Left kidney (tissue), 8 donors: ENCODE results near the gene SRXN1. TPM values are rescaled to one million over a fixed set of nuclear protein-coding genes. Genes with fewer than 3 reads are reported as not detected.
A peak's percentile ranks its signal among the peaks of the same experiment; 100 is the strongest.
"Not testable (repeated sequence)": the region's sequence is repeated elsewhere in the genome, so short reads cannot be mapped to it uniquely, and the experiment has no call there.

Experiments
- DNase-seq: peaks from one replicate; pipeline ENCODE4 v3.0.0-alpha.2; 2013
- long read RNA-seq, 8 donors: transcript quantifications; one replicate each; lab custom pipeline, GENCODE V29; 2026
- polyA plus RNA-seq: library from polyadenylated mRNA; unstranded; fragments of 120-200 nt; gene quantifications from one replicate; pipeline ENCODE4 v1.2.1, GENCODE V29; 2013; ENCODE audit not compliant: insufficient read length

SRXN1 gene
- polyA plus RNA-seq, result 12.5 TPM
- long read RNA-seq, donor 1, transcript SRXN1-201 (2 exons, 2,698 nt), result major isoform, 11 of 11 reads
- long read RNA-seq, donor 1, partial matches to known transcripts, result 0 of 11 reads
- long read RNA-seq, donor 1, other reads (novel, unspliced or antisense), result 0 of 11 reads
- long read RNA-seq, donor 2, transcript SRXN1-201 (2 exons, 2,698 nt), result major isoform, 7 of 14 reads
- long read RNA-seq, donor 2, partial matches to known transcripts, result 7 of 14 reads
- long read RNA-seq, donor 2, other reads (novel, unspliced or antisense), result 0 of 14 reads
- long read RNA-seq, donor 3, transcript SRXN1-201 (2 exons, 2,698 nt), result major isoform, 8 of 8 reads
- long read RNA-seq, donor 3, partial matches to known transcripts, result 0 of 8 reads
- long read RNA-seq, donor 3, other reads (novel, unspliced or antisense), result 0 of 8 reads
- long read RNA-seq, donor 4, partial matches to known transcripts, result 0 of 1 reads
- long read RNA-seq, donor 4, other reads (novel, unspliced or antisense), result 0 of 1 reads
- long read RNA-seq, donor 5, transcript SRXN1-201 (2 exons, 2,698 nt), result major isoform, 9 of 9 reads
- long read RNA-seq, donor 5, partial matches to known transcripts, result 0 of 9 reads
- long read RNA-seq, donor 5, other reads (novel, unspliced or antisense), result 0 of 9 reads
- long read RNA-seq, donor 6, transcript SRXN1-201 (2 exons, 2,698 nt), result major isoform, 9 of 9 reads
- long read RNA-seq, donor 6, partial matches to known transcripts, result 0 of 9 reads
- long read RNA-seq, donor 6, other reads (novel, unspliced or antisense), result 0 of 9 reads
- long read RNA-seq, donor 7, transcript SRXN1-201 (2 exons, 2,698 nt), result major isoform, 16 of 16 reads
- long read RNA-seq, donor 7, partial matches to known transcripts, result 0 of 16 reads
- long read RNA-seq, donor 7, other reads (novel, unspliced or antisense), result 0 of 16 reads
- long read RNA-seq, donor 8, transcript SRXN1-201 (2 exons, 2,698 nt), result major isoform, 8 of 8 reads
- long read RNA-seq, donor 8, partial matches to known transcripts, result 0 of 8 reads
- long read RNA-seq, donor 8, other reads (novel, unspliced or antisense), result 0 of 8 reads

DNA sequence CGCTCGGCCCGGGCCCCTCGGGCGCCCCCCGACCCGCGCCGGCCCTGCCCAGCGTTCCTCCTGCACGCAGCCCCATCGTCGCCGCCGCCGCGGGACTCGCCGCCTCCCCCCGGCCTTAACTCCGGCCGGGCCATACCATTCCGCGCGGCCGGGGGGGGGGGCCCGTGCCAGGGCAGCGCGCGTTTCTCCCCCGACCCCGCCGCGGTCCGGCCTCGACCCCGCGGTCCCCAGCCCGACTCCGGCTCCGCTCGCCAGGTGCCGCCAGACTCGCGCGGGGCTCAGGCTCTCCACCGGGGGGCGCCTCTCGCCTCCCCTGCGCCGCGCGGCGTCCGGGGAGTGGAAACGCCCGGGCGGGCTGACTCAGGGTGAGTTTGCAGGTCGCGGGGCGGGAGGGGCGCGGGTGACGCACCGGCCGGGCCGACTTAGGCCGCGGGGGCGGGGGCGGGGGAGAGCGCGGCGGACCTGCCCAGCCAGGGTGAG lies at the start of gene SRXN1:
Gene SRXN1 (minus strand): TSS at position 91 of the 480 bp plus-strand sequence. CDS start 15 bp downstream, at position 76.
- DNase-seq, result peak; percentile 80

DNA sequence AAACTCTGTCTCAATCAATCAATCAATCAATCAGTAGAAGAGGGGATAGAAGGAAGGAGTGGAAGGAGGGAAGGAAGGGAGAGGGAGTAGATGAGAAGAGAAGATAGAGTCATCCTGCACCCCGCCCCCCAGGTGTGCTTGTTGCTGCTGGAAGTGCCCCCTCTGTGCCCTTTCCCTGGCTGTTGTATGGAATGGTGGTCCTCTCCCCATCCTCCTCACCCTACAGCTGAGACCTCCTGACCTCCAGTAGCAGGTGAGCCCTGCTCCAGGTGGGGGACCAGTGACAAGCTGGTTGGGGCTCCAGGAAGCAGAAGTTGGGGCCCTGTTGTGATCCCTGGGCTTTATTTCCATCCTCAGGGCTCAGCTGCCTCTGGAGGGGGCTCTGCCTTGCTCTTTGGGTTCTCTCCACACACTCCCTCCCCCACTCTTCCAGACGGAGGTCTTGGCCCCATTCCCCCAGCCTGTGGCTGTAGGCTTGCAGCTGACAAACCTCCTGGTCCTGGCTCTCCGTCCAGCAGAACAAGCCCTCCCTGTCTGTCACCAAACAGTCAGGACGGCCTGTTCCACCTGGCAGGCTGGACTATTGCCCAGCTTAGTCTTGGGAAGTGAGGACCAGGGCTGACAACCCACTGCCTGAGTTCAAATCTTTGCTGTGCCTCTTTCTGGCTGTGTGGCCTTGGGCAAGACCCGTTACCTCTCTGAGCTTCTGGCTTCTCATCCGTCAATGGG lies 48.6 kb upstream of the SRXN1 start:
- DNase-seq, result no peak

DNA sequence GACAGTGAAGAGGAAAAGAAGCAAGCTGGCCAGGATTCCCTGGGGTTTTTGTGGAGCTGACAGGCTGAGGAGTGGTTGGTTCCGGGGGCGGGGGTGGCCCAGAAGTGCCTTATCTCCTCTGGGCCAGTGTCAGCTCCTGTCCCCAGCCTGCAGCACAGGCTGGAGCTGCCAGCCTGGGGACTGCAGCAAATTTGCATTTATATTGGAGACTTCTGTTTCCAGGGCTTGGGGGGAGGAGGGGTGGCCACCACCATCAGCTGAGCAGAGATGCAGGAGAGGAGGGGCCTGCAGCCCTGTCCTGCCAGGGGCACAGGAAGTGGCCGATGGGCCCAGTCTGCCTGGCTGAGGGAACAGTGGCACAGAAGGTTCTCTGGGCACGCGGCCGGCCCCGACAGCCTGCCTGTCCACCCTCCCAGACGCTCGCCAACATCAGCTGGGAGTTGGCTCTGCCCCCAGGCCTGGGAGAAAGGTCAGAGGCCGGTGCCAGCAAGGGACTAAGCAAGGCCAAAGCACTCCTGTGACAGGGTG lies 46.9 kb upstream of the SRXN1 start:
- DNase-seq, result no peak

DNA sequence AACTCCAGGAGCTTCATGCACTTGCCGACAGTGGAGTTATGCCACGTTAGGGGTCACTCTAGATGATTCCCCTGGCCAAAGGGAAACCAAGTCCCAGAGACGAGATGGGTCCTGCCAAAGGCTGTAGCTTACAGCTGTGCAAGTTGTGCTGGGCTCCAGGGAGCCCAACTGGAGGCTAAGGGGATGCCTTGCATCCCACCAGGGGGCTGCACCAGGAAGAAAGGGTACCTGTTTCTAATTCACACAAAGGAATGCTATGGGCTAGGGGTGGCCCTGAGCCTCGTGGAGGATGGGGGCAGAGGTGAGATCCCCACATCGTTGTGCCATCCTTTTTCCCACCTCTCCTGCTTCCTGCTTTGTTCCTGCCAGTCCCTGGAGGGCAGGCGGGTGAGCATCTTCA lies 46.3 kb upstream of the SRXN1 start:
- no peak for DNase-seq

DNA sequence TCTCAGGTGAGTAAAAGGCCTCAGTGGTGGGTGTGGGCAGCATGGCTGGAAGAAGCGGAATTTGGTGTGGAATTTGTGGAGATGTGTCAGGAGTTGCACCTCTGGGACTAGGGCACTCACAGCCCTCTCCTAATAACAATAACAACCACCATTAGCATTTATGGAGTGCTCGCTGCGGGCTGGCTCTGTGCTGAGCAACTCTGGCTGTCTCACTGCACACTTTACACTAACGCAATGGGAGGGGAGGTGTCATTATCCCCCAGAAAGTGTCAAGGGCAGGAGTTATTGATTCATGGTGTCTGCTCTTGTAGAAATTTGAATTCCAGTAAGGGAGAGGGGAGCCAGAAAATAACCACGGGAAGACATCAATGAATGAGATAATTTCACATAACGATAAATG lies 45.3 kb upstream of the SRXN1 start:
- no peak for DNase-seq

DNA sequence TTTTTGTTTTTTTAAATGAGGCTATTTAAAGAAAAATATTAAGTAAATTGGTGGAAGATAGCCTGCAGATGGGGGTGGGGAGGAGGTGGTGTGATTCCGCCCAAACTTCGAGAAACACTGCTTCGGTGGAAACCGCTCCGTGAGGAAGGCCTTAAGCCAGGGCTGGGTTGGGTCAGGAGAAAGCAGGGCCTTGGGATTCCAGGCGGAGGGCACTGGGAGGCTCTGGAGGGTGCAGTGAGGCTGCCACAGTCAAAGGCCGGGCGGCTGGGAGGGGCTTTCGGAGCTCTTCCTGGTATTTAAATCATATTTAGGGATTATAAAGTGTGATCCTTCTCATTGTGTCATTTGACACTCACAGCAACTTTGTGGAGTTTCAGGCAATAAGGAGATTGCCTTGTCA lies 44.8 kb upstream of the SRXN1 start:
- DNase-seq, result no peak

DNA sequence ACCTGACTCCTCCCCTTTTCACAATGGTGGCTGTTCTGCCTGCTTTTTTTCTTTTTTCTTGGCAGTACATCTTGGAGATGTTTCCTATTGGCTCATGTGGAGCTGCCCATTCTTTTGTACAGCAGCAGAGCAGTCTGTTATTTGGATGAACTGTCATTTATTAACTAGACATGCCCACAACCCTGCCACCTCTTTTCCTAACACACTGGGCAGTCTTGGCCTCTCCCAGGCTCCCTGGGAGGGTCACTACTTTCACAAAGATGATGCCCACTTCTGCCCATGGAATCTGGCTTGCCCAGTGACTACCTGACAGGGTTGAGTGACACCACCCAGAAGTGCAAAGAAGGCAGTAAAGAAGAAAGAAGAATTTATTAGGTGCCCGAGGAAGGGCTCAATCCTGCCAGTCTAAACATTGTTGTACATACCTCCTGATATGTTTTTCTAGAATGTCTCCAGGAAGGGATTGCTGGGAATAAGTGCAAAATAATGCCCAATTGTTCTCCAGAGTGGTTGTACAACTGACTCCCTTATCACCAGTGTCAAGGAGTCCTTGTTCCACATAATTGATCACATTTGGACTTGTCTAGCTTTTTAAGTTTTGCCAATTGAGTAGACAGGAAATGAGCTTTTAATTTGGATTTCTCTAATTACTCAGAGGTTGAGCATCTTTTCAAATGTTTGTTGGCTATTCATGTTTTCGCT lies 42.3 kb upstream of the SRXN1 start:
- no peak for DNase-seq

DNA sequence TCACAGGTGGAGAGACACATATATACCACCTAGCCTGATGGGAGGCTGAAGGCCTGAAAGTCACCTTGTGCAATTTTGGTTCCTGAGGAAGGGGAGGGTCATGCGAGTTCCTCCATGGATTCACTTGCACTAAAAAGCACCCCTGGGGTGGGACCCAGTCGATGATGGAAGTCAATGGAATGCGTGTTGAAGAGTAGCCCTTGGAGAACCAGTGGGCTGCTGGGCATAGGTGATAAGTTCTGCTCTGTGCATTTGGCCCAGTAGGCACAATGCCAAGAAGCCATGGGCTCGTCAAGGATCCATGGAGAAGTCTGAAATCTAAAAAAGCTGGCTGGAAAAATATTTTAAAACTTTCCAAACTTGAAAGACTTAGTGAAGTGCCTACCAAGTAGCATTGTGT lies 41.5 kb upstream of the SRXN1 start:
- DNase-seq, result no peak

DNA sequence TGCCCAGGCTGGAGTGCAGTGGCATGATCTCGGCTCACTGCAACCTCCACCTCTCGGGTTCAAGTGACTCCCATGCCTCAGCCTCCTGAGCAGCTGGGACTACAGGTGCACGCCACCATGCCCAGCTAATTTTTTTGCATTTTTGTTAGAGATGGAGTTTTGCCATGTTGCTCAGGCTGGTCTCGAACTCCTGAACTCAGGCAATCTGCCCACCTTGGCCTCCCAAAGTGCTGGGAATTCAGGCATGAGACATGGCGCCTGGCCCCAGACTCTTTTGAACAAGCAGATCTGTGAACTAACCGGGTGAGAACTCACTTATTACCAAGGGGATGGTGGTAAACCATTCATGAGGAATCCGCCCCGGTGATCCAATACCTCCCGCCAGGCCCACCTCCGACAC lies 40.8 kb upstream of the SRXN1 start:
- DNase-seq, result not testable (repeated sequence)

DNA sequence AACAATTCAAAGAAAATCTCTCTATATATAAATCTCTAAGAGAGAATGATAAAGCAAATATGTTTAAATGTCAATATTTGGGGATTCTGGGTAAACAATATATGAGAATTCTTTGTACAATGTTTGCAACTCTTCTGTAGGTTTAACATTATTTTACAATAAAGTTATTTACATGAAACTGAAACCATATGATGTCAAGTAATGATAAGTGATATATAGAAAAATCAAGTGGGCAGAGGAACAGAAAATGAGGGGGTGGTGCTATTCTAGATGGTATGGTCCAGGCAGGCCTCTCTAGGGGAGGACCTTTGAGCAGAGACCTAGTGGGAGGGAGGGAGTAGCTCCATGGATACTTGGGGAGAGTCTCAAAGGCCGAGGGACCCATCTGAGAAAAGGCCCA lies 39.0 kb upstream of the SRXN1 start:
- DNase-seq, result no peak

DNA sequence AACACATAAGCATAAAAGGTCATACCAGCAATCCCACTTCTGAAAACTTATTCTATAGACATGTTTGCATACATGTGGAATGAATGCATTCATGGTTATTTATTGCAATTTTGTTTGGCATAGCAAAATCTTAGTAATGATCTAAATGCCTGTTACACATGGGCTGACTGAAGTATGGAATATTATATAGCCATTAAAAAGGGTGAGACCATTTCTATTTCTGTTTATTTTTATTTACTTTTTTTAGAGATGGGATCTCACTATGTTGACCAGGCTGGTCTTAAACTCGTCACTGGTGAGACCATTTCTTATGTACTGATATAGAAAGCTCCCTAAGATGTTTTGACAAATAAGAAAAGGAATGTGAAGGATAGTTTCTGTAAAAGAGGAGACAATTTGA lies 36.9 kb upstream of the SRXN1 start:
- DNase-seq, result no peak

DNA sequence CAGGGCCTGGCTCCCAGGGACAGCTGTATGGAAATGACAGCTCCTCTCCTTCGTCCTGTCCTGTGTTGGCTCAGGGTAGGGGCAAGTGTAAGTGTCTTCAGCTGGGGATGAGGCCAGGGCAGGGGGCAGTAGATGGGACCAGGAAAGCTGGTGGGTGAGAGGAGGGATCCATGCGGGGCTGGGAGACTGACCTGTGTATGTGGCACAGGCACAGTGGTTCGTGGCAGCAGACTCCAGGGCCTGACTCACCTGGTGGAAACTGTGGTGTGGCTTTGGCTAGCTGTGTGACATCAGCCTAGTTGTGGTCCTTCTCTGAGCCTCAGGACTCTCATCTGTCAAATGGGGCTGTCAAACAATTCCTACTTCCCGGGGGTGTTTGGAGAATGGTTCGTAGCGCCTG lies 36.3 kb upstream of the SRXN1 start:
- no peak for DNase-seq

DNA sequence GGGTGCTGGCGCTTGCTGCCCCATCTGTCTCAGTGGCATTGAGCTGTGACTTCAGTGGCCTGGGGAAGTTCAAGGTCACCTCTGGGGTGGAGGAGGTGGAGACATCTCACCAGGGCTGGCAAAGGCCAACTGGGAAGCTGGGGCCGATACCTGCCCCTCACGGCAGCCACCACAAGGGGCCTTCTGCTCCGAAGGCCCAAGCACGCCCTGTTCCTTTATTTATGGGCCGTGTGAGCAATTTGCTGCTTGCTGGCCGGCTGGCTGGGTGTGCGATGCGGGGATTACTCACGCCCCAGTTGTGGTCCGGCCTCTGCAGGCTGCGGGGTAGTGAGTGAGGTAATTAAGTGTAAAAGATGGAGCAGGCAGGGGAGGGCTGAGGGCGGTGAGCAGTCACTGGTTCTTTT lies 35.8 kb upstream of the SRXN1 start:
- no peak for DNase-seq

DNA sequence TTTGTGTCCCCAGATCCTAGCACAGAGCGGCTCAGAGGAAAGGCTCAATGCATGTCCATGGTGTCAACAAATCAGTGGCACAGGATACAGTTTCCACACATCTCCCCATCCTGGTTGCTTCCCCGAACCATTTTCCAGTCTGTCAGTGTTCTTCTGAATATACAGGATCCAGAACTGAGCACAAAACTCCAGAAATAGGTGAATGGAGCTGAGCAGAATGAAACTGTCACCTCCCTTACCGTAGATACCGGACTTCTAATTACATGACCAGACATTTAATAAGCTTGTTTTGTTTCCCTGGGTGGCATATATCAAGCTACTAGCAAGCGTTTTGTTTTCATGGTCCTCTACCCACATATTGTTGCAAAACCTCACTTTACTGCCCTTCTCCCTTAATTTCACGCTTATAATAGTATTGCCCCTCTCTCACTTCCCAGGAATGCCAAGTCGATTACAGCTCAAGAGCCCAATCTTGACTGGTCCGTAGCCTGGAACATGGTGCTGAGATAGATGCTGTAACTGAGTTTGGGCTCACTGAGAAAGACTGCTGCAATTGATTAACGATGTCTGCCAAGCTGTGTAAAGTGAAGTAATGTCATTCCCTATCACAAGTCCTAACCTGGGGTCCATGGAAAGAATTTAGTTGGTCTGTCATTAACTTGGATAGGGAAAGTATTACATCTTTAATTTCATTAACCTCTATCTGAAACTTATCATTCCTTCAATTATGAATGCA lies 34.6 kb upstream of the SRXN1 start:
- DNase-seq, result no peak

DNA sequence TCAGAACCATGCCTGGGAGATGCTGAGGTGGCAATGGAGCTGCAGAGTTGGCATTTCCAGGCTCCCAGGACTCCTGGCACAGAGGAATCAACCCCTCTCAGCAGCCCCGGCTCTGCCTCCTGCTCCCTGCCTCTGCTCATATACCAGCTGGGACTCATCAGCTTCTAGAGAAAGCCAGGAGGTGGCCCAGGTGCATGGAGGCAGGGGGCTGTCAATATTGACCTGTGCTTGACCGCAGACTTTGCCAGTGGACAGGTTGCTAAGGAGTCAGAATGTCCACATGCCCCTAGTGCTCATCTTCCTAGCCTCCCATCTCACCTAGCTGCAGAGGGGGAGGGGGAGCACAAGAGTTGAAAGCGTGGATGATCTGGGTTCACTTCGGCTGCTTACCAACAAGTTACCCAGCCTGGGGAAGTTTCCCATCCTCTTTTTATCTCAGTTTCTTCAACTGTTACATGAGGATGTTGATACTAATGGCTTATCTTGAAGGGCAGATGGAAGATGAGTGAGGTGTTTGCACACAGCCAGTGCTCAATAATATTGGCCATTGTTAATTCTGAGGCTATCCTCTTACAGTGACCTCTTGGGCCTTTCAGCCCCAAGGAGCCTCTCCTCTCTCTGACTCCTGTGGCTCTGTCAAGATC lies 31.8 kb upstream of the SRXN1 start:
- no peak for DNase-seq

DNA sequence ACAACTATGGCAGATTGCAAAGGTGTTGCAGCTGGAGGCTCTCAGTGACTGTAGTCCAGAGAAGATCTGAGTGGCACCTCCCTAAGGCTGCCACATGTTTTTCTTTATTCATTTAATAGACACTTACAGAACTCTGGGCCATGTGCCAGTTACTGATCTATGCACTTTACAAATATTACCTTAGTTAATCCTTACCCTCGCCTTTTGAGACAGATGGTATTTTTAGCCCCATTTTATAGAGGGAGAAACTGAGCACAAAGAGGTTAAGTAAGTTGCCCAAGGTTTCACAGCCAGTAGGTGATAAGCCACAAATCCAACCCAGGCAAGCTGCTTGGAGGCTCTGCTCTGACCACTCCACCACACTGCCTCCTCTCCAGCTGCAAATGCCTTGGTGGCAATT lies 29.1 kb upstream of the SRXN1 start:
- no peak for DNase-seq

DNA sequence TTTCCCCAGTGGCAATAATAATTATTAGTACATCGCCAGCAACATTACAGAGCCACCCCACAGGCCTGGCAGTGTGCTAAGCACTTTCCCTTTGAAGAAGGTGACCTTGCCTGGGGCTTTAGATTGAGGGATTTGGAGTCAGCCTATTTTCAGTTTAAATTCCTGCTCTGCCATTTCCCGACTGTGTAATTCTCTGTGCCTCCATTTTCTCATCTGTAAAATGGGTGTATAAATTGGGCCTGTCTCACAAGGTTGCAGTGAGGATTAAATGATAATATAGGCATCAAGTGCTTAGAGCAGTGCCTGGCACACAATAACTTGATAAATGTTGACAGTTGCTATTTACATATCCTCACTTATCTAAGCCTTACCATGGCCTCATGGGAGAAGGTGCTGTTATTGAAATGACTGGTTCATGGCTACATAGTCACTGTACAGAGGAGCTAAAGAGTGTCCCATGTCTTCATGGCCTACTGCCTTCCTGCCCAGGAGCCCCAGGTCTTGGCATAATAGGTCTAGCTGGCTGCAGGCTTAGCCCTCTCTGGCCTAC lies 27.7 kb upstream of the SRXN1 start:
- DNase-seq, result no peak

DNA sequence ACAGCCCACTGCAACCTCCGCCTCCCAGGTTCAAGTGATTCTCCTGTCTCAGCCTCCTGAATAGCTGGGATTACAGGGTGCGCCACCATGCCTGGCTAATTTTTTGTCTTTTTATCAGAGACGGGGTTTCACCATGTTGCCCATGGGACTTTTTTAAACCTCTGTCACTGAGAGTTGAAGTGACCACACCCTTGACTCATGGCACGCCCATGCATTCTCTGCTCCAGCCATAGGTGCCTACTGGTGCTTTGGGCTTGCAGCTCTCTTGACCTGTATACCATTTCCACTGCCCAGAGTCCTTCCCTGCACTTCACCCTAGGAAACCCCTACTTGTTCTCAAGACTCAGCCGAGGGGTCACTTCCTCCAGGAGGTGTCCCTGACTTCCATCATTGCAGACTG lies 25.0 kb upstream of the SRXN1 start:
- no peak for DNase-seq

DNA sequence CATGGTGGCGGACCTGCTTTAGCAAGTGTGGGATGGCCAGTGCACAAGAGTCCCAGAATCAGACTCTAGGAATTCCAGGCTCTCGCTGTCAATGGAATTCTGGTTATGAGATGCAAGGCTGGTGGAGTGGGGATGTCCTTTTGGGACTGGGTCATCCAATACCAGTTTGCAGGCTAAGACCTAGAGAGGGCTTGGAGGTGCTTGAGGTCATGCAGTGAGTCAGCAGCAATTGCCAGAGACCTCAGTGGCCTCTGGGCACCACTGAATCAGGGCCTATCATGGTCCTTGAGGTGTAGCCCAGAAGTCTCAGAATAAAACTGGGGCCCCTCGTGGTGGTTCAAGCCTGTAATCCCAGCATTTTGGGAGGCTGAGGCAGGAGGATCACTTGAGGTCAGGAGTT lies 24.0 kb upstream of the SRXN1 start:
- no peak for DNase-seq
